ENCODE measurements around the gene SLC7A7. TPM values are rescaled to one million over a fixed set of nuclear protein-coding genes. Genes with fewer than 3 reads are reported as not detected.

Gene SLC7A7
- total RNA-seq, 1 experiment from 2014 or later, result 8.7 TPM

DNA sequence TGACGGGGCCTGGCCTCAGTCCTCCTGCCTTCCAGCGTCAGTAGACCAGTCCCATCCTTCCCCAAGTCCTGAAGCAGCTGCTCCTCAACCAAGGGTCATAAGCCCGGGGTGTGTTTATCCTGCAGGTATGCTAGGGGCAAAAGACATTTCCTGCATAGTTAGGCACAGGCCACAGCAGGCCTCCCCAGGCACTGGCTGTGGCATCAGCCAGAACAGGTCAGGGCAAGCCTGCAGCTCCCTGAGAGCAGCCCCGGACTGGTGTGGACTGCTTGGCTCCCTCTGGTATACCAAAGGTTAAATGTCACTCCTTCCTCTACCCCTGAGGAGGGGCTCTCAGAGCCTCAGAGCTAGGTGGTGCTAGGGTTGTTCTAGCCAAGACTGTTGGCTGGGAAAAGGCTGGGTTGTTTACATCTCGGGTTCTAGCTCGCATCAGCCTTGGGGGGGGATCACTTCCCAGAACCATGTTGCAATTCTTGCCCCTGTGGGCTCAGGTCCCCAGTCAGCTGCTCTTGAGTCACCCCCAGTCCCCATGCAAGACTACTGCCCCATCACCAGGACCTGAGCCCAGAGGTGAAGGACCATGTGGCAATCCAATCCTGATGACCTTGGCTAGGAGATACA is 24.0 kb upstream of the SLC7A7 start:
- CTCF ChIA-PET, result interaction anchor here (0.7 to 1.5 kb wide), 4 partner anchors 14 to 63 kb away, joined by 3 to 8 read pairs (median 4); no protein-coding TSS in a partner anchor
- DNase-seq, result no peak
- no peak overlapping the region for H3K27ac Mint-ChIP-seq (ENCODE audit: unreplicated experiment)

GRCh38 chr14:22838631-22839041 is 23.4 kb upstream of the SLC7A7 start:
- intact Hi-C loops (cut with micrococcal nuclease; ENCODE audit: unreplicated experiment), result no loop called here
- Mint-ChIP-seq H3K36me3 (ENCODE audit: insufficient read depth, unreplicated experiment) (peaks cover 21% of the 10 kb centered on the region), H3K9me3 (ENCODE audit: low read depth, unreplicated experiment) (no peaks in the 10 kb centered on the region), H3K27me3 (ENCODE audit: unreplicated experiment) (peaks cover 26% of the 10 kb centered on the region), H3K27ac (ENCODE audit: unreplicated experiment) (no peak overlapping the region), H3K4me1 (ENCODE audit: low read depth, unreplicated experiment) (peaks cover 23% of the 10 kb centered on the region), H3K4me3 (ENCODE audit: low read depth, unreplicated experiment) (no peak overlapping the region)
- BruUV-seq (replicated peaks), result no TSS peak
- TF ChIP-seq CTCF (IDR thresholded peaks at IDR 0.05; ENCODE audit: unreplicated experiment), result no peak
- DNase-seq, result no peak
- CTCF ChIA-PET, result interaction anchor here (1.2 to 1.5 kb wide), 2 partner anchors 15 to 16 kb away, joined by 4 read pairs; no protein-coding TSS in a partner anchor

More for the DNA sequence above, 24.0 kb upstream of the SLC7A7 start:
- Mint-ChIP-seq H3K4me3 (ENCODE audit: low read depth, unreplicated experiment) (no peak overlapping the region), H3K9me3 (ENCODE audit: low read depth, unreplicated experiment) (no peaks in the 10 kb centered on the region), H3K27me3 (ENCODE audit: unreplicated experiment) (peaks cover 26% of the 10 kb centered on the region), H3K4me1 (ENCODE audit: low read depth, unreplicated experiment) (peaks cover 23% of the 10 kb centered on the region), H3K36me3 (ENCODE audit: insufficient read depth, unreplicated experiment) (peaks cover 21% of the 10 kb centered on the region)
- BruUV-seq (replicated peaks), result no TSS peak
- TF ChIP-seq CTCF (IDR thresholded peaks at IDR 0.05; ENCODE audit: unreplicated experiment), result no peak
- intact Hi-C loops (cut with micrococcal nuclease; ENCODE audit: unreplicated experiment), result no loop called here

DNA sequence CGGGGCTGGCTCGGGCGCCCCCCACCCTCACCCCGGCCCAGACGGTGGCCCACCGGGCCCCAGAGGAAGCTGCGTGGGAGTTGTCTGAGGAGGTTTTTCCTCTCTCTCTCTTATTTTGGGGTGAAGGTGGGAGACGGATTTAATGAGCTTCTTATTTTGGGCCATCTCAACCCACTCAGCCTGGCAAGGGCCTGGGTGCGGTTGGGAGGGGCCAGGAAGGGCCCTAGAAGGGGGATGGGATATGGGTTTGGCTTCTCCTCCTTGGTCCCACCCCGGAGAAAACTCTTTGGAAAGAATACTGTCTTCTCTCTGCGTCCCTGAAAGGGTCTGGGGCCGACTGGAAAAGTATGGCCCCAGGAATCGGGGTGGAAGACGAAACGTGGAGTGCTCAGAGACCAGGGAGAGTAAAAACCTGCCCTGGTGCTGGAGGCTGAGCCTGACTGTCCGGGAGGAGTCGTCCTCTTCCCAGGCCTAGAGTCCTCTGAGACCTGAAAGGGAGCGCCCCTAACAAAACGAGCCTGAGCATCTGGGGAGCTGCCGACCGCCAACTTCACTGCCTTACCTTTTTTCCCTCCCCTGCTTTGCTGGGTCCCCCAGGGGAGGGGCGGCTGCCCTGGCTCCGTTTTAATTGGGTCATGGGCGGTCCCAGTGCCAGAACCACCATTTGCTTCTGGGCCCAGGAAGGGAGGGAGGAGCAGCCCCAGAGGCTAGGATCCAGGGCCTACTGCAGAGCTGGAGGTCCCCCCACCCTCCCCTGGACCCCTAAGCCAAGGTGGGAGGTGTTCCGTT is 22.7 kb upstream of the SLC7A7 start:
- Mint-ChIP-seq H3K27me3 (ENCODE audit: unreplicated experiment) (peaks cover 26% of the 10 kb centered on the region), H3K27ac (ENCODE audit: unreplicated experiment) (no peak overlapping the region), H3K36me3 (ENCODE audit: insufficient read depth, unreplicated experiment) (peaks cover 21% of the 10 kb centered on the region), H3K4me3 (ENCODE audit: low read depth, unreplicated experiment) (peak overlapping the region; percentile 91), H3K4me1 (ENCODE audit: low read depth, unreplicated experiment) (peaks cover 23% of the 10 kb centered on the region), H3K9me3 (ENCODE audit: low read depth, unreplicated experiment) (no peaks in the 10 kb centered on the region)
- no peak for TF ChIP-seq CTCF (IDR thresholded peaks at IDR 0.05; ENCODE audit: unreplicated experiment)
- intact Hi-C loops (cut with micrococcal nuclease; ENCODE audit: unreplicated experiment), result no loop called here
- CTCF ChIA-PET, result interaction anchor here (1.1 to 1.7 kb wide), 4 partner anchors 13 to 15 kb away, joined by 4 to 6 read pairs (median 5); no protein-coding TSS in a partner anchor
- BruUV-seq (replicated peaks), result no TSS peak
- no peak for DNase-seq

DNA sequence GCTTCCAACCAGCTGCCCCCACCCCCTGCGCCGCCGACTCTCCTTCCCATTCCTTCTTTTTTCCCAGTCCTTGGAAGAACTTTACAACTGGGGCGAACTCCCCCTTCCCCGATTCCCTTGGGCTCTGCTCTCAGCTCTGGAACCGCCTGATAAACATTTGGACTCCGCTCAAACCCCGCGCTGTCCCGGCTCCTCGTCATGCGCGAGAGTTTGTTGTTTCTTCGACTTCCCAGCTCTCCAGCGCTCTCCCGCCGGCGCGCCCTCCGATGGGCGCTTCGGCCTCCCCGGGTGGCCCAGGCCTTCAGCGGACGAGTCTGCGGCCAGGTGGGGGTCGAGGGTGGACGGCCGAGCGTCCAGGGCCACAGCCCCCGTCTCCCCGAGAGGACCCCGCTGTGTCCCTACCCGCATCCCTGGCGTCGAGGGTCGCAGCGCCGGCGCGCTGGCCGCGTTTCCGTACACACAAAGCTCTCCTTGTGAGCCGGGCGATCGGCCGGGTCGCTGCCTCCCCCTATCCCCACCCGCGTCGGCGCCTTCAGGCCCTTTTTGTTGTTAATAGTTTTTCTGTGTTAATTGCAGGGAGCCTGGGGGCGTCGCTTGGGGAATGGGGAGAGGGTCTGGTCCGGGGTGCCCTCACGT is 22.0 kb upstream of the SLC7A7 start:
- peaks cover 23% of the 10 kb centered on the region for H3K4me1 Mint-ChIP-seq (ENCODE audit: low read depth, unreplicated experiment)
- peak; percentile 46 for DNase-seq
- CTCF ChIA-PET, result interaction anchor here (1.0 to 1.7 kb wide), 4 partner anchors 13 to 71 kb away, joined by 3 to 6 read pairs (median 5); partner anchors contain the start of gene OXA1L
- TF ChIP-seq CTCF (IDR thresholded peaks at IDR 0.05; ENCODE audit: unreplicated experiment), result no peak
- peak overlapping the region; percentile 91 for H3K4me3 Mint-ChIP-seq (ENCODE audit: low read depth, unreplicated experiment)
- H3K27me3 Mint-ChIP-seq (ENCODE audit: unreplicated experiment), result peaks cover 26% of the 10 kb centered on the region
- H3K27ac Mint-ChIP-seq (ENCODE audit: unreplicated experiment), result peak overlapping the region; percentile 68
- peaks cover 21% of the 10 kb centered on the region for H3K36me3 Mint-ChIP-seq (ENCODE audit: insufficient read depth, unreplicated experiment)
- no TSS peak for BruUV-seq (replicated peaks)
- H3K9me3 Mint-ChIP-seq (ENCODE audit: low read depth, unreplicated experiment), result no peaks in the 10 kb centered on the region
- intact Hi-C loops (cut with micrococcal nuclease; ENCODE audit: unreplicated experiment), result no loop called here
